Measurements from ENCODE around the gene ADPRH. TPM values are rescaled to one million over a fixed set of nuclear protein-coding genes. Genes with fewer than 3 reads are reported as not detected.
"Not testable (repeated sequence)": the region's sequence is repeated elsewhere in the genome, so short reads cannot be mapped to it uniquely, and the experiment has no call there.

The ADPRH gene
- total RNA-seq, 1 donor from 2014 or later, result 5.1 TPM

- Mint-ChIP-seq H3K36me3 (ENCODE audit: low read depth, unreplicated experiment) (peaks cover 8% of the 10 kb centered on the region), H3K27me3 (ENCODE audit: unreplicated experiment) (no peaks in the 10 kb centered on the region), H3K4me1 (ENCODE audit: unreplicated experiment) (peaks cover 21% of the 10 kb centered on the region), H3K27ac (ENCODE audit: unreplicated experiment) (no peak overlapping the region), H3K9me3 (ENCODE audit: unreplicated experiment) (no peaks in the 10 kb centered on the region), H3K4me3 (ENCODE audit: unreplicated experiment) (no peak overlapping the region)
- TF ChIP-seq, protein P1, sequence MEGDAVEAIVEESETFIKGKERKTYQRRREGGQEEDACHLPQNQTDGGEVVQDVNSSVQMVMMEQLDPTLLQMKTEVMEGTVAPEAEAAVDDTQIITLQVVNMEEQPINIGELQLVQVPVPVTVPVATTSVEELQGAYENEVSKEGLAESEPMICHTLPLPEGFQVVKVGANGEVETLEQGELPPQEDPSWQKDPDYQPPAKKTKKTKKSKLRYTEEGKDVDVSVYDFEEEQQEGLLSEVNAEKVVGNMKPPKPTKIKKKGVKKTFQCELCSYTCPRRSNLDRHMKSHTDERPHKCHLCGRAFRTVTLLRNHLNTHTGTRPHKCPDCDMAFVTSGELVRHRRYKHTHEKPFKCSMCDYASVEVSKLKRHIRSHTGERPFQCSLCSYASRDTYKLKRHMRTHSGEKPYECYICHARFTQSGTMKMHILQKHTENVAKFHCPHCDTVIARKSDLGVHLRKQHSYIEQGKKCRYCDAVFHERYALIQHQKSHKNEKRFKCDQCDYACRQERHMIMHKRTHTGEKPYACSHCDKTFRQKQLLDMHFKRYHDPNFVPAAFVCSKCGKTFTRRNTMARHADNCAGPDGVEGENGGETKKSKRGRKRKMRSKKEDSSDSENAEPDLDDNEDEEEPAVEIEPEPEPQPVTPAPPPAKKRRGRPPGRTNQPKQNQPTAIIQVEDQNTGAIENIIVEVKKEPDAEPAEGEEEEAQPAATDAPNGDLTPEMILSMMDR (IDR thresholded peaks at IDR 0.05; ENCODE audit: unreplicated experiment), result no peak
- no peak for DNase-seq (ENCODE audit: low spot score)
Observed at GRCh38 chr3:119592861-119593260, 13.6 kb downstream of the ADPRH start.

GRCh38 chr3:119594066-119594465 is 14.8 kb downstream of the ADPRH start:
- peaks cover 8% of the 10 kb centered on the region for H3K36me3 Mint-ChIP-seq (ENCODE audit: low read depth, unreplicated experiment)
- H3K4me3 Mint-ChIP-seq (ENCODE audit: unreplicated experiment), result no peak overlapping the region
- H3K27me3 Mint-ChIP-seq (ENCODE audit: unreplicated experiment), result no peaks in the 10 kb centered on the region

DNA sequence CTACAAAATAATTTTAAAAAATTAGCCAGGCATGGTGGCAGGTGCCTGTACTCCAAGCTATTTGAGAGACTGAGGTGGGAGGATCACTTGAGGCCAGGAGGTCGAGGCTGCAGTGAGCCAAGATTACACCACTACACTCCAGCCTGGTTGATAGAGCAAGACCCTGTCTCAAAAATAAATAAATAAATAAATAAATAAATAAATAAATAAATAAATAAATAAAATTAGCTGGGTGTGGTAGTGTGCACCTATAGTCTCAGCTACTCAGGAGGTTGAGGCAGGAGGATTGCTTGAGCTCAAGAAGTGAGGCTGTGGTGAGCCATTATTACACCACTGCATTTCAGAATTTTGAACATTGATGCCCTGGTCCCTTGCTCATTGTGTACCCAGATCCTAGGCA is 15.6 kb downstream of the ADPRH start:
- H3K27me3 Mint-ChIP-seq (ENCODE audit: unreplicated experiment); H3K27ac Mint-ChIP-seq (ENCODE audit: unreplicated experiment); DNase-seq (ENCODE audit: low spot score); H3K36me3 Mint-ChIP-seq (ENCODE audit: low read depth, unreplicated experiment); H3K9me3 Mint-ChIP-seq (ENCODE audit: unreplicated experiment); H3K4me3 Mint-ChIP-seq (ENCODE audit: unreplicated experiment): not testable (repeated sequence)
- H3K4me1 Mint-ChIP-seq (ENCODE audit: unreplicated experiment), result peaks cover 27% of the 10 kb centered on the region

More at GRCh38 chr3:119594066-119594465, 14.8 kb downstream of the ADPRH start:
- Mint-ChIP-seq H3K4me1 (ENCODE audit: unreplicated experiment) (peaks cover 25% of the 10 kb centered on the region), H3K27ac (ENCODE audit: unreplicated experiment) (no peak overlapping the region), H3K9me3 (ENCODE audit: unreplicated experiment) (no peaks in the 10 kb centered on the region)
- no peak for DNase-seq (ENCODE audit: low spot score)
- TF ChIP-seq, protein P1 (IDR thresholded peaks at IDR 0.05; ENCODE audit: unreplicated experiment), result no peak

- no peaks in the 10 kb centered on the region for H3K36me3 Mint-ChIP-seq (ENCODE audit: low read depth, unreplicated experiment)
- no peak for DNase-seq (ENCODE audit: low spot score)
- H3K4me1 Mint-ChIP-seq (ENCODE audit: unreplicated experiment), result peaks cover 34% of the 10 kb centered on the region
- H3K27ac Mint-ChIP-seq (ENCODE audit: unreplicated experiment), result no peak overlapping the region
- TF ChIP-seq, protein P1 (IDR thresholded peaks at IDR 0.05; ENCODE audit: unreplicated experiment), result no peak
- H3K27me3 Mint-ChIP-seq (ENCODE audit: unreplicated experiment), result no peaks in the 10 kb centered on the region
- no peaks in the 10 kb centered on the region for H3K9me3 Mint-ChIP-seq (ENCODE audit: unreplicated experiment)
- H3K4me3 Mint-ChIP-seq (ENCODE audit: unreplicated experiment), result no peak overlapping the region
Observed at GRCh38 chr3:119595639-119596334, 16.5 kb downstream of the ADPRH start.

GRCh38 chr3:119596398-119596797 is 17.1 kb downstream of the ADPRH start:
- H3K27me3 Mint-ChIP-seq (ENCODE audit: unreplicated experiment), result peaks cover 2% of the 10 kb centered on the region
- H3K9me3 Mint-ChIP-seq (ENCODE audit: unreplicated experiment), result no peaks in the 10 kb centered on the region
- TF ChIP-seq, protein P1 (IDR thresholded peaks at IDR 0.05; ENCODE audit: unreplicated experiment), result no peak
- DNase-seq (ENCODE audit: low spot score), result no peak
- H3K27ac Mint-ChIP-seq (ENCODE audit: unreplicated experiment), result no peak overlapping the region
- no peak overlapping the region for H3K4me3 Mint-ChIP-seq (ENCODE audit: unreplicated experiment)
- H3K4me1 Mint-ChIP-seq (ENCODE audit: unreplicated experiment), result peaks cover 39% of the 10 kb centered on the region
- no peaks in the 10 kb centered on the region for H3K36me3 Mint-ChIP-seq (ENCODE audit: low read depth, unreplicated experiment)

Data from endothelial cell (in vitro differentiated cells).